Adrenal gland (tissue), 12 donors: ENCODE data around the gene TRABD. TPM values are rescaled to one million over a fixed set of nuclear protein-coding genes. Genes with fewer than 3 reads are reported as not detected.

Experiments
- DNase-seq, 7 donors: peaks; one replicate each; pipeline ENCODE4 v3.0.0-alpha.2; 2019 to 2020
- H3K27ac ChIP-seq, 5 donors: fragments of 200-600 bp; sonication (generic) in 4 of 5; 1 replicate in 3 of 5; 2 replicates in 2 of 5; pipeline versions ENCODE4 v1.5.1 to v1.8.0; 2016 to 2020; ENCODE audit warnings: mild to moderate bottlenecking in 1 of 5
- H3K27me3 ChIP-seq: fragments of 200-600 bp; 2 replicates; pipeline ENCODE4 v1.8.0; 2021
- H3K36me3 ChIP-seq, 2 donors: fragments of 200-600 bp; replicated peaks in 1 of 2; 1 replicate in 1 of 2; 2 replicates in 1 of 2; pipeline versions ENCODE4 v1.5.1 to v1.8.0; 2018 to 2022
- H3K4me1 ChIP-seq, 2 donors: fragments of 200-600 bp; replicated peaks in 1 of 2; 1 replicate in 1 of 2; 2 replicates in 1 of 2; pipeline versions ENCODE4 v1.5.1 to v1.8.0; 2018 to 2021
- H3K4me3 ChIP-seq, 4 donors: fragments of 200-600 bp; sonication (generic) in 3 of 4; one replicate each; pipeline ENCODE4 v1.5.1; 2016 to 2018
- H3K9me3 ChIP-seq, 3 donors: fragments of 200-600 bp; sonication (generic) in 1 of 3; replicated peaks in 1 of 3; 1 replicate in 2 of 3; 2 replicates in 1 of 3; pipeline versions ENCODE4 v1.5.1 to v1.8.0; 2016 to 2021
- POLR2A ChIP-seq, 2 donors: fragments of 450-650 bp; IDR thresholded peaks; one replicate each; pipeline ENCODE4 v1.6.1; 2017; ENCODE audit warnings: antibody characterized with exemption in 2 of 2, mild to moderate bottlenecking in 2 of 2, moderate library complexity in 1 of 2
- WGBS, 4 donors: extraction: QIAGEN DNeasy Blood & Tissue Kit in 2 of 4; methylation state at CpG; one replicate each; pipeline versions ENCODE4 v1.1.5 to v1.1.7; 2013 to 2017; 5-methylcytosine and 5-hydroxymethylcytosine counted together
- intact Hi-C, 2 donors: fragments of 100-400 bp; cut with DNase I; formaldehyde crosslinking; loops; one replicate each; pipeline versions ENCODE4 v1.14.1 to v1.15.0; 2022 to 2023
- polyA plus RNA-seq, 3 donors: library from polyadenylated mRNA; stranded (reverse); fragments of 200-250 nt in 2 of 3; fragments of 350-450 nt in 1 of 3; fragmentation: Illumina TruSeq in 1 of 3; extraction: RNeasy Lipid Tissue Mini Kit (QIAGEN cat#74804) in 1 of 3; gene quantifications; one replicate each; pipeline ENCODE4 v1.2.3, GENCODE V29; 2013 to 2014
- total RNA-seq, 9 donors: library from RNA; depleted of rRNA in 4 of 9; stranded (reverse); fragments of >200 nt in 4 of 9; fragments of 120-200 nt in 1 of 9; fragmentation: NEBNext Ultra II Directional in 1 of 9; extraction: Animal tissue kit (Norgen Biotek cat#: 25700) in 1 of 9; gene quantifications; one replicate each; pipeline versions ENCODE4 v1.1.0 to v1.2.4, GENCODE V29; 2013 to 2023
- TF ChIP-seq, protein P1 (sequence below), 6 experiments: fragments of 450-650 bp in 4 of 6; fragments of 200-600 bp in 2 of 6; sonication (generic) in 1 of 6; IDR thresholded peaks; 1 replicate in 5 of 6; 2 replicates in 1 of 6; pipeline versions ENCODE4 v1.5.1 to v1.8.0; 2016 to 2021; ENCODE audit warnings: antibody characterized with exemption in 6 of 6, mild to moderate bottlenecking in 2 of 6, moderate library complexity in 1 of 6
- donor health status: healthy with polysubstance abuse.
- donor health status: Bipolar disorder and iron deficiency.
- donor health status: DM: yes; HTN: yes; CAD: no.
- donor health status: DM: no; HTN: no; CAD: no.
- donor health status: DM: no; HTN: no; CAD: no.
- donor health status: DM: yes; HTN: yes; CAD: no.

TRABD gene
- total and polyA plus RNA-seq, 12 donors: 3.0 to 79.0 (median 28.9) TPM

DNA sequence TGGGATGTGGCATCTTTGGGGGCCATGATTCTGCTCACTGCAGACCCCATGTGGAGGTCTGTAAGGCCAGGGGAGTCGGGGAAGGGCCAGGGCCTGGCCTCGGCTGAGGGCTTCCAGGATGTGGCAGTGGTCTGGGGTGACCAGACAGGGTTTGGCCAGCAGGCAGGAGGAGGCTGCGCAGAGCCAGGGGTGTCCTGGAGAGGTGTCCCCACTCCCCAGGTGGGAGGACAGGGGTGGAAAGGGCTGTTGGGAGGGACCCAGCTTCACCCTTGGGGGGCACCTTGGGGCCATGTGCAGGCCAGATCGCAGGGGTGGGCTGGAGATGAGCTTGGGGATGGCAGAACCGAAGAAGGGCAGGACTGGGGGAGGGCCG, 11.7 kb upstream of the TRABD start:
- TF ChIP-seq POLR2A (IDR thresholded peaks at IDR 0.05): no peak
- TF ChIP-seq, protein P1, sequence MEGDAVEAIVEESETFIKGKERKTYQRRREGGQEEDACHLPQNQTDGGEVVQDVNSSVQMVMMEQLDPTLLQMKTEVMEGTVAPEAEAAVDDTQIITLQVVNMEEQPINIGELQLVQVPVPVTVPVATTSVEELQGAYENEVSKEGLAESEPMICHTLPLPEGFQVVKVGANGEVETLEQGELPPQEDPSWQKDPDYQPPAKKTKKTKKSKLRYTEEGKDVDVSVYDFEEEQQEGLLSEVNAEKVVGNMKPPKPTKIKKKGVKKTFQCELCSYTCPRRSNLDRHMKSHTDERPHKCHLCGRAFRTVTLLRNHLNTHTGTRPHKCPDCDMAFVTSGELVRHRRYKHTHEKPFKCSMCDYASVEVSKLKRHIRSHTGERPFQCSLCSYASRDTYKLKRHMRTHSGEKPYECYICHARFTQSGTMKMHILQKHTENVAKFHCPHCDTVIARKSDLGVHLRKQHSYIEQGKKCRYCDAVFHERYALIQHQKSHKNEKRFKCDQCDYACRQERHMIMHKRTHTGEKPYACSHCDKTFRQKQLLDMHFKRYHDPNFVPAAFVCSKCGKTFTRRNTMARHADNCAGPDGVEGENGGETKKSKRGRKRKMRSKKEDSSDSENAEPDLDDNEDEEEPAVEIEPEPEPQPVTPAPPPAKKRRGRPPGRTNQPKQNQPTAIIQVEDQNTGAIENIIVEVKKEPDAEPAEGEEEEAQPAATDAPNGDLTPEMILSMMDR (IDR thresholded peaks at IDR 0.05): no peak
- Histone ChIP-seq H3K36me3 (no peaks in the 10 kb centered on the region), H3K9me3 (no peaks in the 10 kb centered on the region), H3K4me3 (no peak overlapping the region), H3K27ac (no peak overlapping the region), H3K27me3 (peaks cover 17% of the 10 kb centered on the region), H3K4me1 (peaks cover 4 to 6% of the 10 kb centered on the region in 2 donors)
- WGBS, 4 donors: 82 to 100% (median 93%) methylated on average over 2 to 6 of the region's 6 CpGs
- no peak for DNase-seq
- intact Hi-C loops: no loop called here

DNA sequence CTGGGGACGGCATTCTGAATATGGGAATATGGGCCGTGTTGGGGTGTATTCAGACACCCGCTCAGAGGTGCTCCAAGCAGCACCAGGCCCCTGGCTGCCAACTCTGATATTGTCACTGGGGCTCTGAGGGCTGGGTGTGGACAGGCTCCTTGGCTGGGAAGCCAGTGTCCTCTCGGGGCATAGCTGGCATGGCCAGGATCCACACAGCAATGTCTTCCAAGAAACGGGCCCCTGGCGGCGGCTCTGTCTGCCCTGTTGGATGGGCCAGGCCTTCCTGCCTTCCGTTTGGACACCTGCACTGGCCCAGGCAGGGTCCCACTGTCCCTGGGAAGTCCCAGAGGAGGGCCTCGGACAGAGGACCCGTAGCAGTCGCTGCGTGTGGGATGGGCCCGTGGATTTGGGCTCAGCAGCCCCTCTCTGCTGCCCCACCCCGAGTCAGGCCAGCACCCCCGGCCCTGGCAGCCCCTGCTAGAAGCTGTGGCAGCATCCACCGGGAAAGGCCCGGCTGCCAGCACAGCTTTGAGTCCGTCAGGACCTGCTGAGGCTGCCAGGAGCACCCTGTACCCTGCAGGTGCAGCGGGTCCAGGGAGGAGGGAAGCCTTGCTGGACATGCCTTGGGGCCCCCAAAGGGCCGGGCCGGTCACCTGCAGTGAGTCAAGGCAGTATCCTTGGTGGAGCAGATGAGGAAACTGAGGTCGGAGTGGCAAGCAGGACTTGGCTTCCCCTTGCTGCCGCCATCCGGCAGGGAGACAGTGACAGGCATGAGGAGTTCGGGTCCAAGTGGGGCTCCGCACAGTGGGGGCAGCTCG, 11.1 kb upstream of the TRABD start:
- WGBS, 4 donors: 80 to 91% (median 88%) methylated on average over 13 to 27 of the region's 27 CpGs
- peaks cover 17% of the 10 kb centered on the region for H3K27me3 ChIP-seq
- intact Hi-C loops: no loop called here
- no peak overlapping the region for H3K27ac ChIP-seq
- no peaks in the 10 kb centered on the region for H3K9me3 ChIP-seq
- no peak for DNase-seq
- peaks cover 3 to 4% of the 10 kb centered on the region in 2 donors for H3K4me1 ChIP-seq
- no peak overlapping the region for H3K4me3 ChIP-seq
- H3K36me3 ChIP-seq: no peaks in the 10 kb centered on the region
- TF ChIP-seq, protein P1 (IDR thresholded peaks at IDR 0.05): no peak
- TF ChIP-seq POLR2A (IDR thresholded peaks at IDR 0.05): no peak

DNA sequence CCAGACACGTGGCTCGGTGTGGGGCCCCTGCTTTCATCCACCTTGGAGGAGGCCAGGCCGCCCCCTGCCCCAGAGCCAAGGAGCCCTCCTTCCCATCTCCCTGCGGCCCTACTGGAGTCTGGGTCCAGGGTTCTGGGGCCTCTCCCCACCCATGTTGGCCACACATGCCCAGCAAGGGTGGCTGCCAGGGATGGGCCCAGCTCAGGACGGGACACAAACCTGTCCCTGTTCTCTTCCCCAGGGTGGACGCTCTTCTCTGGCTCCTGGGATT, 10.6 kb upstream of the TRABD start:
- intact Hi-C loops: no loop called here
- Histone ChIP-seq H3K4me1 (peaks cover 0 to 4% of the 10 kb centered on the region in 2 donors), H3K27ac (no peak overlapping the region), H3K9me3 (no peaks in the 10 kb centered on the region), H3K27me3 (peaks cover 17% of the 10 kb centered on the region), H3K4me3 (no peak overlapping the region), H3K36me3 (no peaks in the 10 kb centered on the region)
- TF ChIP-seq, protein P1 (IDR thresholded peaks at IDR 0.05): no peak
- WGBS, 4 donors: 79 to 92% (median 90%) methylated on average over 5 to 6 of the region's 6 CpGs
- no peak for DNase-seq

DNA sequence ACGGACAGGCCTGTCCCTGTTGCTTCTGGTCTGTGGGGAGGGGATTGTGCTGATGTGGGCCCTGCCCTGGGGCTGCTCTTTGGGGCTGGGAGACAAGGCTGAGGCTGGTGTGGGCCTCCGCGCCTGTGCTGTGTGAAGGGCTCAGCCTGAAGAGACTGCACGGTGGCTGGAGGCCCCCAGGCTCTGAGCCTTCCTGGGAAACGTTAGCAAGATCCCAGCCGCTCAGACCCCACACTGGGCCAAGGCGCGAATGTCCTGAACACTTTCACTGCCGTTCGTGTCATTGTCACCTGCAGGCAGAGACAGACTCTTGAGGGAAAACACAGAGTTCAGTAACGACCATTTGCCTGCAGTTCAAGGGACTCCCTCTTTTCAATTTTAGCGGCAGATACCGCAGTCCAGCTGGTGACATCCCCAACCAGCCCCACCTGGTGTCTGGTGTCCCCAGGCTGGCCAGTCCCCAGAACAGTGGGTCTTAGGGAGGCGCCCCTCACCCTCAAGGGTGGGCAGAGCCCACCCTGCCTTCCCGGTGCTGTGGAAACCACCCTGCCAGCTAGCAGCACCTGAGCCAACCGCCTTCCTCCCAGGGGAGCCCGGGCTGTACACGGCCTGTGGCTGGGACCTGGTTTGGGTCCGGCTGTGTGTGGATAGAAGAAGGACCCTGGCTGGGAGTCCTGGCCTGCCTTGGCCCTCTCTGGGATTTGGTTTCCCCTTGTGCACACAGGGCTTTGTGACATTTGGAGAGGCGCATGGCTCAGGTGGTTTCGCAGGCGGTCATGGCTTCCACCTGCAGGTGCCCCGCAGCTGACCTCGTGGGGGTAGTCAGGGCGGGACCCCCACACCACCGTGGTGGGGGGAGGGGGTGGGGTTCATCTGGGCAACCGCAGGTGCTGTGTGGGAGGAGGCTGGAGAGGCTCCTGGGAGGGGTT, 9.5 kb upstream of the TRABD start:
- 71 to 86% (median 83%) methylated on average over 13 to 27 of the region's 27 CpGs for WGBS, 4 donors
- Histone ChIP-seq H3K4me1 (no peaks in the 10 kb centered on the region), H3K36me3 (no peaks in the 10 kb centered on the region), H3K9me3 (no peaks in the 10 kb centered on the region), H3K4me3 (no peak overlapping the region), H3K27ac (no peak overlapping the region), H3K27me3 (peaks cover 11% of the 10 kb centered on the region)
- DNase-seq: no peak
- no peak for TF ChIP-seq POLR2A (IDR thresholded peaks at IDR 0.05)
- TF ChIP-seq, protein P1 (IDR thresholded peaks at IDR 0.05): no peak
- intact Hi-C loops: no loop called here
